Inflammatory macrophage treated with lipopolysaccharide for 4 hours (primary cell): ENCODE measurements around the gene C19orf12.
"Not testable (repeated sequence)": the region's sequence is repeated elsewhere in the genome, so short reads cannot be mapped to it uniquely, and the experiment has no call there.

Experiments
- DNase-seq: peaks from one replicate; pipeline ENCODE4 v3.0.0-alpha.2; 2020

Gene C19orf12

DNA sequence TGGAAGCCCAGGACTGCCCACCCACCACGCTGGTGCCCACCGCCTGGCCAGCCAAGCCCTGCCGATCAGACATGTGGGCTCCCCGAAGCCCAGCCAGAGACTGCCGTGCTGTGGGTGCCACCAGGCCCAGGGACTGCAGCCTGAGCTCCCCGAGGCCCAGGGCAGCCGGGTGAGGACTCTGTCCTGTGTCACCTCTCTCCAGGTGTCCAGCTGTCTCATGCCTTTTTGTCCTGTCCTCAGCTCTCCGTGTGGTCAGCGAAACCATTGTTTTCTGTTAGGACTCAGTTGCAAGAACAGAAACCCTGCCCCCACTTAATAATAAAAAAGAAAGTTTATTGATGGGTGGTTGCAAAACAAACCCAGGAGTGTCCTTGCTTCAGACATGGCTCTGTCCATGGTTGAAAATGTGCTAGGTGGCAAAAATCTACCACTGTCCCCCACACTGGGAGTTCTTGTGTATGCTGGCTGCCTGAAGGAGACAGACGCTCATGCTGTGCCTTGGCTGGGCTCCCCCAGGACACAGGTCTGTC lies 39.9 kb downstream of the C19orf12 start:
- no peak for DNase-seq

DNA sequence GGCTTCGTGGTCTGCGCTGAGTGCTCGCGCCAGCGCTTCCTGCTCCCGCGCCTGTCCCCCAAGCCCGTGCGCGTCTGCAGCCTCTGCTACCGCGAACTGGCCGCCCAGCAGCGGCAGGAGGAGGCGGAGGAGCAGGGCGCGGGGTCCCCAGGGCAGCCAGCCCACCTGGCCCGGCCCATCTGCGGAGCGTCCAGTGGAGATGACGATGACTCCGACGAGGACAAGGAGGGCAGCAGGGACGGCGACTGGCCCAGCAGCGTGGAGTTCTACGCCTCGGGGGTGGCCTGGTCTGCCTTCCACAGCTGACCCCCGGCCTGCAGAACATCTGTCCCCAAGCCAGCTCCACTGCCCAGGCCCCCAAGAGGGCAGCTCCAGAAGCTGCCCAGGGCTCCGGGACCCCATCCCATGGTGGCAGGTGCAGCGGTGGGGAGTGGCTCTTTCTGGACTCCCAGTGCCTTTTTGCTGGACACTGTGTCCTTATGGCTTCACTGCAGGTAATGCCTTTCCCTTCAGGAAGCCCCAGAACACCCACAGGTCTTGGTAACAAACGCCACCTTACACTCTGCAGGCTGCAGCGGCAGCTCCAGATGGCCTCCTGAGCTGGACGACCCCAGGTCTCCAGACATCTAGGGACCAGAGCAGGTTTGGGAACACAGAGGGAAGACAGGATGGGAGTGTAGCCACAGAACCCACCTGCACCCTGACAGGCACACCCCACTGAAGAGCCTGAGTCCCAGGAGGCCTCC lies 40.5 kb downstream of the C19orf12 start:
- no peak for DNase-seq

DNA sequence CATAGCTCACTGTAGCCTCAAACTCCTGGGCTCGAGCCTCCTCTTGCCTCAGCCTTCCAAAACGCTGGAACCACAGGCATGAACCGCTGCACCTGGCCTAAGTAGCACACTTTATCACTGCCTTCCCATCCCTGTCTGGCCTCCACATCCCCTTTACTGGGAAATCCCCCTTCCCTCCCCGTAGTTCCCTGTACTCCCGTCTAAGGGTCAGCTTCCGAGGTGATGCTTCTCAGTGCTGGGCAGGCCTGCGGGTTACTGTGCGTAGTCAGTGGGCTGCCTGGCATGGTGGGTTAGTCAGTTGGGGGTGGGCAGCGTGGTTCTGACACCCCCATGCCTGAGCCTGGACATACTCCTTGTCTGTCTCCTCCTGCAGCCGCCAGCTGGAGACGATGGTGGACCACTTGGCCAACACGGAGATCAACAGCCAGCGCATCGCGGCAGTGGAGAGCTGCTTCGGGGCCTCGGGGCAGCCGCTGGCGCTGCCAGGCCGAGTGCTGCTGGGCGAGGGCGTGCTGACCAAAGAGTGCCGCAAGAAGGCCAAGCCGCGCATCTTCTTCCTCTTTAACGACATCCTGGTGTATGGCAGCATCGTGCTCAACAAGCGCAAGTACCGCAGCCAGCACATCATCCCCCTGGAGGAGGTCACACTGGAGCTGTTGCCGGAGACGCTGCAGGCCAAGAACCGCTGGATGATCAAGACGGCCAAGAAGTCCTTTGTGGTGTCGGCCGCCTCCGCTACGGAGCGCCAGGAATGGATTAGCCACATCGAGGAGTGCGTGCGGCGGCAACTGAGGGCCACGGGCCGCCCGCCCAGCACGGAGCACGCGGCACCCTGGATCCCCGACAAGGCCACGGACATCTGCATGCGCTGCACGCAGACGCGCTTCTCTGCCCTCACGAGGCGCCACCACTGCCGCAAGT lies 41.4 kb downstream of the C19orf12 start:
- DNase-seq = no peak

DNA sequence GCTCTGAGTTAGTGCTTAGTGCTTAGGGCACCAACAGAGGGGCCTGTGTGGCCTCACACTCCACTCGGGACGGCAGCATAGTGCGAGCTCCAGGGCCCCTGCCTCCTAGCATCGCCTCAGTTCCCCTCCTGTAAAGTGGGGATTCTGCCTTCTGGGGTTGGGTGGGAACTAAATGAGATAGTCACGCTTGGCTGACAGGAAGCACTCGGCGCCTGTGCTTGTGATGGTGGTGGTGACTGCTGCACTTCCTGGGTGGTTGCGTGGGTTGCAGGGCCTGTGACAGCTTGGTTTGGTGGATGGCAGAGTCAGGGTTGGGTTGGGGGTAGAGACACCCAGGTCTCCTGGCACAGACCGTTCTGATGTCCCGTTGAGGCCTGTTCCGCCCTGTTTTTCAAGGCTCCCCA lies 42.1 kb downstream of the C19orf12 start:
- DNase-seq = peak; percentile 50

DNA sequence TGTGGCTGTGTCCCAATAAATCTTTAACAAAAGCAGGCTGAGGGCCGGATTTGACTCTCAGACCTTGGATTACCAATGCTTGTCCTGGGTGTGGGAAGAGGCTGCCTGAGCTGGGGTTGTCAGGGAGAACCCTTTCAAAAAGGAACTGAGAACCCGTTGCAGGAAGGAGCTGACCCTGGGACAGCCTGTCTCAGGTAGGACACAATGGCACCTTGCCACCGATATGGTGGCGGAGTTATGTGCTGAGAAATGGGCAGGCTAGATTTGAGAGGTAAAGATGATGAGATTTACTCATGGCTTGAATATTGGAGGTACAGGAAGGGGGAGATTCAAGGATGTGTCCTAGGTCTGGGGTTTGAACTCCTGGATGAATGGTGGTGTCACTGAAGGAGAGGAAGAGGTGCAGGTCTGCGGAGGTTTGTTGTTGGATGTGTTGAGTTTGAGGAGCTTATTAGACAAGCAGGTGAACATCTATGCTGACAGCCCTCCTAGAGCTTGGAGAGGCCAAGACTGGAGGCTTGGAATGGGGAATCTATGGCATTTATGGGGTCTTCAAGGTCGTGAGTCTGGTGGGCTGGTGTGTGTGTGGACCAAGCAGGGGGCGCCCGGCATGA lies 42.6 kb downstream of the C19orf12 start:
- DNase-seq = no peak

DNA sequence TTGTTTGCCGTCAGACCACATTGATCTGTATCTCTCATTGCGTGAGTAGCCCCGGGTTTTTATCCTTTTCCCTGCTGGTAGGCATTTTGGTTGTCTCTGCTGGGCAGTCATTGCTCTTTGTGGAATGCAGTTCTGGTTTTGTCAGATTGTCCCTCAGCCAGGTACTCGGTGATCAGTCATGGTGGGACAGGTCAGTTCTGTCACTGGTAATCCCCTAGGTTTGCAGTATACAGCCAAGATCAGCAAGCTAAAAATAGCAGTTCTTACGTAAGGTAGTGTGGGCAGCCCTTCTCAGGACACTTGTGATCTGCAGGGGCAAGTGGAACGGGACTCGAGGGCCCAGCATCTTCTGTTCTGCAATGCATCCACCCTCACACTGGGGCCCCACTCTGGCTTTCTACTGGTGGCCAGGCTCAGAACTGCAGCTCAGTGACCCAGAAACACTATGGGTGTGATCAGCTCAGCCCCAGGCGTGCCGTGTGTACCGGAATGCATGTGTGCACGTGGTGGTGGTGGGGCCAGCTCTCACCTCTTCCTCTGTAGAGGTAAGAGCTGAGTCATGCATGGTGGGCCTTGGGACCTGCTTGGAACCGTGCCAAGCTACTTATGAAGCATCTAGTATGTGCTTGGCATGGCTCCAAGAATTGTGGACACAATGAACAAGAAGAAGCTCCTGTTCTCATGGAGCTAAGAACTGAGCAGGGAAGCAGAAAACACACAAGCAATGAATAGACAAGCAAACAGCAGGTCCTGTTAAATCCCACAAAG lies 43.5 kb downstream of the C19orf12 start:
- peak; percentile 48 for DNase-seq

DNA sequence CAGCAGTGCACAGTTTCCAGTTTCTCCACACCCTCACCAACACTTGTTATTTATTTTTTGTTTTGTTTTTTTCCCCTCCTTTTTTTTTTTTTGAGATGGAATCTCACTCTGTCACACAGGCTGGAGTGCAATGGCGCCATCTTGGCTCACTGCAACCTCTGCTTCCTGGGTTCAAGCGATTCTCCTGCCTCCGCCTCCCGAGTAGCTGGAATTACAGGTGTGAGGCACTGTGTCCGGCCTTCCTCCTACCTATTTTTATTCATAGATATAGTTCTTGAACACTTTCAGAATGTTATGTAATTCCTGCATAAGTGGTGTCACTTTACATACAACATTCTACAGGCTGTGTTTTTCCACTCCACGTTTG lies 44.1 kb downstream of the C19orf12 start:
- DNase-seq = not testable (repeated sequence)

DNA sequence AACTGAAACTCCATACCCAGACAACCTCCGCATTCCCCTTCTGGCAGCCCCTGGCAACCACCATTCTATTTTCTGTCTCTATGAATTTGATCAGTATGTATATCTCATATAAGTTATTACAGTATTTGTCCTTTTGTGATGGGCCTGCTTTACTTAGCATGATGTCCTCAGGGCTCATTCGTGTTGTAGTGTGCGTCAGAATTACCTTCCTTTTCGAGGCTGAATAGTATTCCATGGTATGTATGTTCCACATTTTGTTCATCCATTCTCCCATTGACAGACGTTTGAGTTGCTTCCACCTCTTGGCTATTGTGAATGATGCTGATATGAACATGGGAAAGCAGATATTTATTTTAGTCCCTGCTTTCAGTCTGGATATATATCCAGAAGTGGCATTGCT lies 44.8 kb downstream of the C19orf12 start:
- no peak for DNase-seq

DNA sequence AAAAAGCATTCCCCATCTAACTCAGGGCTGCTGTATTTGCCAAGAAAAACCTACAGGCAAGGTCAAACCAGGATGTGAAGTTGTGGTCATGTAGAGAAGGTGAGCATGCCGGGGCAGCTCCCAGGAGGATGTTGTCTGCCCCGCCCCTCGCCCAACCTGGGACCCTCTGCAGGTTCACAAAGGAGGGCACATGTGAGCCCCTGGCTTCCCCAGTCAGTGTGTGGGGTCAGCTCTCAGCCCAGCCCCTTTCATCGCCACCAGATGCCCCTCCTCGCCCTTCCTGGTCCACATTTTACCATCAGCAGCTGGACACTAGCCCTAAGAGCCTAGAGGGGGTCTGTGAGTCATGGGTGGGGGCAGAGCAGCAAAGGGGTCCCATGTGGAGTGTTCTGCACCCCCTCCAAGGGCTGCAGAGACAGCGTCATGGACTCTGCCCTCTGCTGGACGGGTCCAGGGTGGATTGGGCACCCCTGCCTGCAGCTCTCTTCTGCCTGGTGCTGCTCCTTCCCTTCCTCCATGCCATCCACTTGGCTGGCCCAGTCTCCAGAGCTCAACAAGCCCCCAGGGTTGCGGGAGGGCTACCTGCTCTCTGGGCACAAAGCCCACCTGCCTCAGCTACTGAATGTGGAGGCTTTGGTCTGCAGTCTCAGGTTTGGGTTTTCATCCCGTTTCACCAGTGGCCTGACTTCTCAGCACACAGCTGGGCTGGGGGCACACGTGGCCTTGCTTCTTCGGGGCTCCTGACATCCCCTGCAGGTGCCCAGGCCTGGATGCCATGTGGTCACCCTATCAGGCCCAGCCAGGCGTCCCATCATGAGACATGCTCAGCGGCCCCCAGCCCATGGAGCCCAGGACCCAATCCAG lies 46.1 kb downstream of the C19orf12 start:
- no peak for DNase-seq

DNA sequence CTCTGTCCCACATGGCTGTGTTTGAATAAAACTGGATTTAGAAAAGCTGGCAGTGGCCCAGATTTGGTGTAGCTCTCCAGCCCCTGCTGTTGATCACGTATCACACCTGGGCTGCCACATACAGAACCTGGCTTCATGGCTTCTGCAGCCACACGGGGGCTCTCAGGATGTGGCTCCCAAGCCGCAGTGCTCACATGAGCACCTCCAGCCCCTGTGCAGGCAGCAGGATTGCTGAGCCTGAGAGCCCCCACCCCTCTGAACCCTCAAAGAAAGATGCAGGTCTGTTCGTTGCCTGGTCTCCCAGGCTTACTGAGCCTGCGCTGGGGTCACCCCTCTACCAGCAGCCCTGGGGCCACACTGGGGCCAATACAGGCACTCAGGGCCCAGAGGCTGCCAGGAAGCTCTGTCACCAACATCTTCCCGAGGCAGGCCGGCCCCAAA lies 47.1 kb downstream of the C19orf12 start:
- DNase-seq = no peak

DNA sequence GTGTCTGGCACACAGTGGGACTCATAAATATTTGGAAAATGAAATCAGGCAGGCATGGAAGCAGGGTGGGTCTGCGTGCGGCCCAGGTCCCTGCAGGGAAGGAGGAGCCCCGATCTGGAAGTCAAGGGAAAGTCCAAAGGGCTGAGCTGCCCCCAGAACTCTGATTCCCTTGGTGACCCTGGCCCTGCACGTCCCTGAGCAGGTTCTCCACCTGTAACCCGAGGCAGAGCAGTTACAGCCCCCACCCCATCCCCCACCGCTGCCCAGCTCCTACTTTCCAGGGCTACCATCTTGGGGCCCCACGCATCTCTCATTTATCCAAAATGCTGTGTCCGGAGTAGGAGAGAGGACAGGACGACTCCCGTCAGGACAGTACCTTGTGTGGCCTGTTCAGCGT lies 47.7 kb downstream of the C19orf12 start:
- no peak for DNase-seq

DNA sequence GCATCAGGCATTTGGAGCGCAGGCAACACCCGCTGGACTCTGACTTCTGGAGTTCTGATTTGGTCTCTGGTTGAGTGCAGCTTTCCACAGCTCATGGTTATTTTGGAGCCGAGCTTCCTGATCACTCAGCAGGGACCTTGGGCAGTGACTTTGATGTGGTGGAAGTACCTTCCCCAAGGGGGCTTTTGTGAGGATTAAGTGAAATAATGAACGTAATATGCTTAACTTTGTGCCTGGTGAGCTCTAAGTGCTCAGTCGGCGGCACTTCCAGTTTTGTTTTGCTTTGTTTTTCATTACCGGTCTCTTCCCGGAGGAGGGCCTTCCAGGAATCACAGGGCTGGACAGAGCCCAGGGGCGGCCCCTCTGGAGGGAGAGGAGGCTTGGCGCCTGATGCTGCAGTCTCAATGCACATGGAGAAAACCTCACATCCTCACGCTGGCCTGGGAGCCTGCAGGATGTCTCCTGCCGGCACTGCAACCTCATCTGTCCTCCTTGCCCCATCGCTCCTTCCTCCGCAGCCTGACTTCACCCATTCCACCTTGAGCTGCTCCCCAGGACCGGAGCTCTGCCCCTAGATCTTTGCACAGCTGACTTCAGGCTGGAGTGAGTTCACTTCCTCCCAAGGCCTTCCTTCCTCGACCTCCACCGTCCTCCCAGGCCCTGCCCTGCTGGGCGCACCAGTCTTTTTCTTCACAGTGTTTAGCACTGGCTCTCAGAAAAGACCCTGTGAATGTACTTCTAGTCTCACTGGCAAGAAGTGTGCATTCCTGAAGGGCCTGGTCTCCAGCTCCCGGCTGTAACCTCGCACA lies 48.3 kb downstream of the C19orf12 start:
- no peak for DNase-seq

DNA sequence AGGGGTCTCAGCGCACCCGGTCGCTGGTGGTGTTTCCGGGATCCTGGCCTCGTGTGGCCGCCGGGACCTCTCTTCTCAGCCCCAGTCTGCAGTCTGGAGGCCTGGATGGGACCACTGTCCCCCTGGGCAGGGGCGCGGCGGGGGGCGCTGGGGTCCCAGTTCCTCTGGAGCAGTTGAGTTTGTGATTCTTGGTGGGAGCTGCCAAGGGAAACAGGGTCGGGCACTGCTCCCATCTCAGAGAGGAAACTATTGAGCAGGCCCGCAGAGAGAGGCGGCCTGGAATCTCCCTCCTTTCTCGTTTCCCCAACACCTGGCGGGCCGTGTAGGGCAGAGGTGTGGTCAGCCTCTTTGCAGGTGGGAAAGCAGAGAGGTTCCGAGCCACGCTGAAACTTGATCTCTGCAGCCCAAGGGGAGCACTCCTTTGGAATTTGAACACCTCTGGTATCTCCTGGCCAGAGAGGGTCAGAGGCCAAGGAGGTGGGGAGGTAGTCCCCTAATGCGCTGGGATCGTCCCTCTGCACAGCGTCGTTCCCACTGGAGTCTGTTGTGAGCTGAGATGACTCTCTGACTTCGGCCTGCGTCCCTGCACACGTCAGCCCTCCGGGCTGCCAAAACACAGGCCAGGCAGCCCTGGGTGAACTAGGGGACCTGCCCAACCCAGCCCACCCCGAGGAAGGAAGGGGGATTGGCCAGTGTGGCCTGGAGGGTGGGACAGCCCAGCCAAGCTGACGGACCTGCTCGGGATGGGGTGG lies 49.1 kb downstream of the C19orf12 start:
- DNase-seq = no peak

DNA sequence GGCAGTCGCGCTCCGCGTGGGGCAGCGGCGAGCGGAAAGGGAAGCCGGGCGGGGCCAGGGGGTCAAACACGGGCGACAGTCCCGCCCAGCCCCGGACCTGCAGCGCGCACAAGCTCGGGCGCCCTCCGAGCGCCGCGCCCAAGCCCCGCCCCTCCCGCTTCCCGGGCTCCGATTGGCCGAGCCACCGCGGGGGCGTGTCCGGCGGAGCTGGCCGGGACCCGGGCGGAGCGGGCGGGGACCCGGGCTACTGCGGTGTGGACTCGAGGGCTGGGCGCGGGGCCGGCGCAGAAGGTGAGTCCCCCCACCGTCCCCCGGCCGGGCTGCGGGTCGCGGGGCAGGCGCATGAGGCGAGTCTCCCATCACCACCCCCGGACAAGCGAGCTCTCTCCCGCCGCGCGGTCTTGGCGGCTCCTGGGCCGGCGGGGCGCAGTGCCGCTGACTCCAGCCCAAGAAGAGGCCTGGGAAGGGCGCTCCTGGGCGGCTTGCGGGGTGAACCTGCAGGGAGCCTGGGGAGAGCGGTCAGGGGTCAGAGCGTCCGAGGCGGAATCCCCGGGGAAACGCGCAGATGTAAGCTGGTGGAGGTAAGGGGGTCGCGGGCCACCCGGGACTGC lies 49.7 kb downstream of the C19orf12 start, which contains the start of gene PLEKHF1:
Gene PLEKHF1, plus strand, starts transcription at position 247 of the 611 bp plus-strand sequence. CDS start 8,379 bp downstream, outside the sequence.
- DNase-seq = peak; percentile 83

DNA sequence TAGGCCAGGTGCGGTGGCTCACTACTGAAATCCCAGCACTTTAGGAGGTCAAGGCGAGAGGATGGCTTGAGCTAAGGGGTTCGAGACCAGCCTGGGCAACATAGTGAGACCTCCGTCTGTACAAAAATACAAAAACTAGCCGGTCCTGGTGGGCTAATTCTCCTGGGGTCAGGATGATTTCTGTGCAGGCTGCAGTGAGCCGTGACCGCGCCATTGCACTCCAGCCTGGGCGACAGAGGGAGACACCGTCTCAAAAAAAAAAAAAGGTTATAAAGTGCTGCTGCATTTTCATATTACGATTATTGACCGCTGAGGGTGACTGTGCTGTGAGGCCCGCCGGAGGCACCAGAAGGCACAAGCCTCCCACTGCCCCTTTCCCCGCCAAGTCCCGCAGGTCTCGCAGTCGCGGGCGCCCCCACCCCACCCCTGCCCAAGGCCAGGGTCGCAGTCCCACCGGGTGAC lies 50.3 kb downstream of the C19orf12 start:
- DNase-seq = no peak

DNA sequence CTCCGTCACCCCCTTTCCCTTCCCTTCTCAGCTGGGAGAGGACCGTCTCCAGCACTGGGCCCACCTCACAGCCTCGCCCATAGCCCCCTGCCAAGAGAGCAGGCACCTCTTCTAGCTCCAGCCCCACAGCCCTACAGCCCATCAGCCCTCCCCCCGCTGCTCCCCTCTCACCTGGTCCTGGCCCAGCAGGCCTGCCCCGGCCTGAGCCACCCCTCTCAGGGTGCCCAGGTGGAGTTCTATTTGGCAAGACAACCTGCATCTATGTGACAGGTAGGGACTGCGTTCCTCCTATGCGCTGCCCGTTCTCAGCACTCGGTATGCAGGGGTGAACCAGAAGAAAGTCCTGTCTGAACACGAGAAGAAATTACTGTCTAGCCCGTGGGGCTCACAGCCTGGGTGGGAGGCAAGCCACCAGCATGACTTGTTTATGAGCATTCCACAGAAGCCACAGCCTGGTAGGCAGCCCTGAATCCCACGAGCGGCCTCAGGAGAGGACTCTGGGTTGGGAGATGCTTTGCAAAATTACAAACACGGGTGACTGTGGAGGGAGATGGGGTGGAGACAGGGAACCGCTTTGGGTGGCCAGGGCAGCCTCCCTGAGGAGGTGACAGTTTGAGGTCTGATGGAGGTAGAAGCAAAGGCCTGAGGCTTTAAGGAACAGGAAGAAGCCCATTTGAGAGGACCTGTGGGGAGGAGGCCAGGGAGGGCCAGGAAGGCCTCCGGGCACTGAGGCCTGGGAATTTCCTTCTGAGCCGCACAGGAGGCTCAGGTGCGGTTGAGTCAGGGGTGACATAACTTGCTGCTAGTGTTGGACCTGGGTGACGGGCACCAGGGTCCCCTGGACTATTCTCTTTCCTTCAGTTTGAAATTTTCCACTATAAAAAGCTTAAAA lies 51.0 kb downstream of the C19orf12 start:
- DNase-seq = no peak

DNA sequence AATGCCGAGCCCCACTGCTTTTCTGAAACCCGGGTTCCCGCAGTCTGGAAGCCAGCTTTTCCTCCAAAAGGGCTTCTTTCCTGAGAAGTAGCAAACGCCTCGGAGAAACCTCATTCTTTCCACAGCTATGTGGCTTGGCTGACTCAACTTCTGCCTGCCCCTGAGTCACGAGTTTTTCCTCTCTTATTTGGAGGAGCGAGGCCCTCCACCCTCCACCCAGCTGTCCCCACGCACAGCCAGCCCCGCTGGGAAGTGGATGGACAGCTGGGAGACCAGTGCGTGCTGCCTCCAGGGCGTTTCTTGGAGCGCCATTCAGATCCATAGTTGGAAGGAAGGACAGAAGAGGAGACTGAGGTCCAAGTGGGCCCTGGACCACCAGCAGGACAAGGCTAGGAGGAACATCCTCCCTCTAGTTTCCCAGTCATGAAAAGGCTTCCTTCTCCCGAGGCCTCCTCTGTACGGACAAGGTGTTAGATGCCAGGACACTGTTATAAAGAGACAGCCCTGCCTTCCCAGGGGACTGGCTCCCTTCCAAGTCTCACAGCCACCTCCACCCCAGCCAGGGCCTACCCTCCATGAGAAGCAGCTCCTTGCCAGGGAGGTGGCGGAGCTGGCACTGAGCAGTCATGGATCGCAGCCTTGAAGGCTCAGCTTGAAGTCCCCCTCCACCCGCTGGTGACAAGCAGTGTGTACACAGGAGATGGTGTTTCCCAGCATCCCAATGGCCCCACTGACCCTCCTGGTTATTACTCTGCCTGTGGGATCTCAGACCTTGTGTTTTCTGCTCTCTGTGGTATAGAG lies 52.3 kb downstream of the C19orf12 start:
- peak; percentile 26 for DNase-seq
